H1 (cell line): ENCODE measurements around the gene FKBP8. TPM values are rescaled to one million over a fixed set of nuclear protein-coding genes. Genes with fewer than 3 reads are reported as not detected.

Experiments
- CTCF ChIA-PET: fragments of 300-600 bp; sonication (Branson Sonifier 250); formaldehyde crosslinking; loops from one replicate; lab custom pipeline; 2021; ENCODE audit not compliant: partially characterized antibody; lab: Charles Lee
- POLR2A ChIA-PET: fragments of 300-600 bp; sonication (Branson Sonifier 250); formaldehyde crosslinking; loops from one replicate; lab custom pipeline; 2021; ENCODE audit warnings: inconsistent platforms; ENCODE audit not compliant: partially characterized antibody; lab: Charles Lee
- DNase-seq, 2 experiments: peaks; one replicate each; pipeline versions ENCODE4 v3.0.0 to v3.0.0-alpha.2; 2010 to 2022; ENCODE audit warnings: low spot score in 2 of 2, low read depth in 1 of 2, mixed read lengths in 1 of 2
- FAIRE-seq: peaks from 2 replicates; lab custom pipeline; 2011; peaks lifted over from hg19 to GRCh38; lab: Jason Lieb, UNC
- H2AFZ ChIP-seq: 2 replicates; pipeline ENCODE4 v1.8.1; 2012; ENCODE audit warnings: low read length, inconsistent platforms
- H2AK5ac ChIP-seq: 2 replicates; pipeline ENCODE4 v1.6.1; 2013; ENCODE audit warnings: low read depth, low read length
- H2BK120ac ChIP-seq: replicated peaks from 2 replicates; pipeline ENCODE3; 2013; ENCODE audit warnings: low read depth, low read length, inconsistent platforms
- H2BK12ac ChIP-seq: 2 replicates; pipeline ENCODE4 v1.6.1; 2013; ENCODE audit warnings: low read depth, low read length
- H2BK15ac ChIP-seq: 2 replicates; pipeline ENCODE4 v1.6.1; 2013; ENCODE audit warnings: low read length
- H2BK20ac ChIP-seq: 2 replicates; pipeline ENCODE4 v1.6.1; 2013; ENCODE audit warnings: low read length
- H2BK5ac ChIP-seq: 2 replicates; pipeline ENCODE4 v1.6.1; 2013; ENCODE audit warnings: low read depth, low read length
- H3K14ac ChIP-seq: 2 replicates; pipeline ENCODE4 v1.6.1; 2013; ENCODE audit warnings: inconsistent platforms; ENCODE audit not compliant: insufficient read length
- H3K18ac ChIP-seq: 2 replicates; pipeline ENCODE4 v1.6.1; 2013; ENCODE audit warnings: low read length; ENCODE audit errors: extremely low read depth
- H3K23ac ChIP-seq: 2 replicates; pipeline ENCODE4 v1.6.1; 2013; ENCODE audit warnings: inconsistent platforms; ENCODE audit not compliant: insufficient read length
- H3K23me2 ChIP-seq: 2 replicates; pipeline ENCODE4 v1.6.1; 2013; ENCODE audit warnings: low read depth, low read length
- H3K27ac ChIP-seq: 2 replicates; pipeline ENCODE4 v1.6.1; 2011; ENCODE audit warnings: low read depth, low read length, inconsistent platforms
- H3K27me3 ChIP-seq, 4 experiments: replicated peaks in 1 of 4; 1 replicate in 1 of 4; 2 replicates in 3 of 4; pipeline versions ENCODE4 v1.6.1 to v1.8.1; 2011 to 2013; ENCODE audit warnings: low read length in 3 of 4, mild to moderate bottlenecking in 3 of 4, inconsistent platforms in 2 of 4, mixed read lengths in 2 of 4, moderate library complexity in 1 of 4; ENCODE audit not compliant: control insufficient read depth in 3 of 4, insufficient read depth in 3 of 4; ENCODE audit errors: extremely low read depth in 1 of 4
- H3K36me3 ChIP-seq, 4 experiments: 2 replicates each; pipeline versions ENCODE4 v1.6.1 to v1.8.1; 2011 to 2013; ENCODE audit warnings: mild to moderate bottlenecking in 4 of 4, low read length in 3 of 4, moderate library complexity in 2 of 4, control low read depth in 1 of 4, inconsistent platforms in 1 of 4; ENCODE audit not compliant: insufficient read depth in 4 of 4, control insufficient read depth in 2 of 4
- H3K4ac ChIP-seq: replicated peaks from 2 replicates; pipeline ENCODE3; 2013; ENCODE audit warnings: low read length, low read depth, mixed read lengths, inconsistent platforms; ENCODE audit not compliant: insufficient read length
- H3K4me1 ChIP-seq, 4 experiments: replicated peaks in 1 of 4; 1 replicate in 1 of 4; 2 replicates in 3 of 4; pipeline versions ENCODE4 v1.6.1 to v1.8.1; 2011 to 2013; ENCODE audit warnings: low read length in 3 of 4, inconsistent platforms in 2 of 4, mixed read lengths in 1 of 4; ENCODE audit not compliant: insufficient read depth in 4 of 4, control insufficient read depth in 3 of 4
- H3K4me2 ChIP-seq, 2 experiments: 2 replicates each; pipeline versions ENCODE4 v1.6.1 to v1.8.1; 2011 to 2013; ENCODE audit warnings: low read depth in 2 of 2, low read length in 2 of 2, control low read depth in 1 of 2, inconsistent platforms in 1 of 2, mild to moderate bottlenecking in 1 of 2; ENCODE audit not compliant: insufficient read depth in 1 of 2
- H3K4me3 ChIP-seq, 4 experiments: fragments of 200-600, 300-600 bp in 1 of 4; sonication (generic), shearing (Covaris generic), sonication (Bioruptor Twin) in 1 of 4; 2 replicates each; pipeline versions ENCODE4 v1.5.1 to v1.8.1; 2011 to 2016; ENCODE audit warnings: low read length in 4 of 4, low read depth in 3 of 4, control low read depth in 2 of 4, inconsistent platforms in 2 of 4, mild to moderate bottlenecking in 2 of 4, mixed read lengths in 1 of 4, moderate library complexity in 1 of 4; ENCODE audit not compliant: insufficient read depth in 2 of 4; ENCODE audit errors: extremely low read depth in 1 of 4
- H3K56ac ChIP-seq: replicated peaks from 2 replicates; pipeline ENCODE3; 2013; ENCODE audit warnings: low read depth, mild to moderate bottlenecking, mixed read lengths, low read length, inconsistent platforms; ENCODE audit not compliant: insufficient read length
- H3K79me1 ChIP-seq: 2 replicates; pipeline ENCODE4 v1.6.1; 2013; ENCODE audit warnings: low read depth, low read length, control low read depth
- H3K79me2 ChIP-seq, 2 experiments: 2 replicates each; pipeline versions ENCODE4 v1.6.1 to v1.8.1; 2012 to 2013; ENCODE audit warnings: low read length in 2 of 2, mild to moderate bottlenecking in 2 of 2, inconsistent platforms in 1 of 2; ENCODE audit not compliant: insufficient read depth in 2 of 2, control insufficient read depth in 1 of 2
- H3K9ac ChIP-seq, 4 experiments: replicated peaks in 1 of 4; 1 replicate in 1 of 4; 2 replicates in 3 of 4; pipeline versions ENCODE4 v1.6.1 to v1.8.1; 2011 to 2013; ENCODE audit warnings: low read depth in 3 of 4, low read length in 3 of 4, control low read depth in 2 of 4, mild to moderate bottlenecking in 2 of 4, moderate library complexity in 2 of 4, inconsistent platforms in 1 of 4; ENCODE audit errors: extremely low read depth in 1 of 4
- H3K9me3 ChIP-seq, 2 experiments: 2 replicates each; pipeline versions ENCODE4 v1.6.1 to v1.8.1; 2012 to 2013; ENCODE audit warnings: mild to moderate bottlenecking in 2 of 2, moderate library complexity in 2 of 2, control low read depth in 1 of 2, inconsistent platforms in 1 of 2, low read depth in 1 of 2, low read length in 1 of 2, mixed read lengths in 1 of 2; ENCODE audit not compliant: insufficient read depth in 2 of 2
- H4K20me1 ChIP-seq, 2 experiments: replicated peaks in 1 of 2; 2 replicates each; pipeline versions ENCODE3 to v1.8.1; 2011 to 2013; ENCODE audit warnings: inconsistent platforms in 2 of 2, low read length in 2 of 2, mild to moderate bottlenecking in 1 of 2; ENCODE audit not compliant: insufficient read depth in 2 of 2, control insufficient read depth in 1 of 2
- H4K5ac ChIP-seq: 2 replicates; pipeline ENCODE4 v1.6.1; 2013; ENCODE audit warnings: low read length, low read depth, mixed read lengths, inconsistent platforms; ENCODE audit not compliant: insufficient read length
- H4K8ac ChIP-seq: 2 replicates; pipeline ENCODE4 v1.8.0; 2013; ENCODE audit warnings: mild to moderate bottlenecking, moderate library complexity, low read length, inconsistent platforms; ENCODE audit not compliant: insufficient read depth; ENCODE audit errors: extremely low read depth
- H4K91ac ChIP-seq: replicated peaks from 2 replicates; pipeline ENCODE3; 2013; ENCODE audit warnings: low read length, mixed read lengths, inconsistent platforms; ENCODE audit not compliant: insufficient read length
- BCL11A ChIP-seq, 2 experiments: IDR thresholded peaks; one replicate each; pipeline ENCODE4 v1.6.1; 2011; ENCODE audit warnings: low read depth in 2 of 2, low read length in 2 of 2, mild to moderate bottlenecking in 2 of 2
- JUN ChIP-seq: IDR thresholded peaks from 2 replicates; pipeline ENCODE4 v1.6.1; 2011; ENCODE audit warnings: low read depth, mild to moderate bottlenecking, improper control_type of control experiment, low read length
- POLR2AphosphoS5 ChIP-seq: IDR thresholded peaks from 2 replicates; pipeline ENCODE4 v1.6.1; 2011; ENCODE audit warnings: low read depth, low read length
- RXRA ChIP-seq: IDR thresholded peaks from 2 replicates; pipeline ENCODE4 v1.6.1; 2011; ENCODE audit warnings: low read depth, mild to moderate bottlenecking, low read length, moderate library complexity; ENCODE audit not compliant: insufficient read depth
- SIRT6 ChIP-seq: IDR thresholded peaks from one replicate; pipeline ENCODE4 v1.7.1; 2012; ENCODE audit warnings: low read length, inconsistent platforms
- SP2 ChIP-seq: IDR thresholded peaks from 2 replicates; pipeline ENCODE4 v1.6.1; 2012; ENCODE audit warnings: mild to moderate bottlenecking, low read length, inconsistent platforms
- SUZ12 ChIP-seq: fragments of 200-600 bp; sonication (generic); IDR thresholded peaks from 2 replicates; pipeline ENCODE4 v1.6.1; 2012; ENCODE audit warnings: mild to moderate bottlenecking, inconsistent platforms, low read length, moderate library complexity, mixed read lengths
- WGBS, 2 experiments: shearing (Covaris generic) in 1 of 2; methylation state at CpG; one replicate each; pipeline versions ENCODE4 v1.1.6 to v1.1.7; 2013 to 2015; ENCODE audit warnings: low lambda C conversion rate in 2 of 2, mixed read lengths in 2 of 2, inconsistent platforms in 1 of 2, low coverage in 1 of 2, missing lambda C conversion rate in 1 of 2; ENCODE audit not compliant: insufficient replicate concordance in 2 of 2, insufficient coverage in 1 of 2, insufficient read length in 1 of 2; ENCODE audit errors: extremely low coverage in 1 of 2, missing lambda C conversion rate in 1 of 2; 5-methylcytosine and 5-hydroxymethylcytosine counted together
- polyA plus RNA-seq, 7 experiments: library from polyadenylated mRNA; depleted of rRNA in 3 of 7; stranded (reverse) in 5 of 7; unstranded in 2 of 7; fragments of >200 nt in 5 of 7; fragments of 200-250 nt in 2 of 7; gene quantifications; 1 replicate in 5 of 7; 2 replicates in 1 of 7; 4 replicates in 1 of 7; pipeline versions ENCODE4 v1.2.1 to v1.2.3, GENCODE V29; 2011 to 2013; ENCODE audit warnings: missing spikeins in 2 of 7, mixed read lengths in 2 of 7
- total RNA-seq: library from RNA; stranded (reverse); fragmentation: NEBNext Ultra II Directional; extraction: Animal tissue kit (Norgen Biotek cat#: 25700); gene quantifications from 2 replicates; pipeline ENCODE4 v1.2.1, GENCODE V29; 2021

The FKBP8 gene
- total and polyA plus RNA-seq, 2 of the 8 experiments (the other 6 are each of a cell fraction or from before 2014, with no cell fraction given): 264 to 309 TPM

- H3K9me3 ChIP-seq: no peaks in the 10 kb centered on the region
- no peak overlapping the region for H3K9ac ChIP-seq
- H4K8ac ChIP-seq: no peak overlapping the region
- no peak overlapping the region for H2BK12ac ChIP-seq
- H2BK20ac ChIP-seq: no peak overlapping the region
- no peak overlapping the region for H2AFZ ChIP-seq
- DNase-seq (no peak), FAIRE-seq (no peak)
- no peak overlapping the region for H3K14ac ChIP-seq
- H3K27ac ChIP-seq: no peak overlapping the region
- no peak overlapping the region for H3K23ac ChIP-seq
- CTCF ChIA-PET: interaction anchor here (0.6 to 1.6 kb wide), 7 partner anchors 9 to 72 kb away, joined by 3 to 5 read pairs (median 4); no protein-coding TSS in a partner anchor
- no peak overlapping the region for H2BK5ac ChIP-seq
- peaks cover 2 to 4% of the 10 kb centered on the region in 2 experiments for H4K20me1 ChIP-seq
- no peak overlapping the region for H4K5ac ChIP-seq
- H4K91ac ChIP-seq: no peak overlapping the region
- no peak overlapping the region for H2AK5ac ChIP-seq
- peaks cover 5% of the 10 kb centered on the region for H3K23me2 ChIP-seq
- H2BK120ac ChIP-seq: no peak overlapping the region
- H3K79me1 ChIP-seq: no peaks in the 10 kb centered on the region; the same call in 1 of the 2 replicates
- POLR2A ChIA-PET: interaction anchor here (0.6 to 3.5 kb wide), 7 partner anchors 9 to 256 kb away, joined by 3 to 22 read pairs (median 3); partner anchors contain the start of genes JUND and UBA52
- no peaks in the 10 kb centered on the region for H3K27me3 ChIP-seq
- 0 out of 7 replicates have a peak, but pooled peaks cover 0 to 3% (median 0%) of the 10 kb centered on the region in 4 experiments for H3K4me1 ChIP-seq
- H3K36me3 ChIP-seq: peaks cover 17 to 64% (median 35%) of the 10 kb centered on the region in 4 experiments
- H3K18ac ChIP-seq: no peak overlapping the region
- no peak overlapping the region for H3K4ac ChIP-seq
- no peak overlapping the region for H3K56ac ChIP-seq
- H3K4me3 ChIP-seq: no peak overlapping the region
- WGBS, 2 experiments: 98% methylated on average over 15 of the region's 22 CpGs; no CpG with 5 or more reads in 1 of the 2 experiments
- no peak overlapping the region for H3K4me2 ChIP-seq
- peaks cover 0 to 16% of the 10 kb centered on the region in 2 experiments; a peak in 2 of 4 replicates for H3K79me2 ChIP-seq
- H2BK15ac ChIP-seq: no peak overlapping the region
- no peak for TF ChIP-seq JUN
- no peak for TF ChIP-seq SUZ12
- TF ChIP-seq BCL11A (IDR thresholded peaks at IDR 0.05; ENCODE audit: low read depth in 2 of 2, low read length in 2 of 2): no peak
- TF ChIP-seq SIRT6: no peak
- no peak for TF ChIP-seq POLR2AphosphoS5
- TF ChIP-seq RXRA: no peak
- TF ChIP-seq SP2: no peak
Observed at GRCh38 chr19:18538115-18538514, 5.3 kb downstream of the FKBP8 start.
